Caco-2 (cell line): ENCODE results near the gene IREB2. TPM values are rescaled to one million over a fixed set of nuclear protein-coding genes. Genes with fewer than 3 reads are reported as not detected.

Experiments used
- BruUV-seq: library from RNA; stranded (reverse); fragments of 400-500 nt; replicated peaks from 2 replicates; lab custom pipeline; 2021; lab: Mats Ljungman, UMichigan
- CTCF ChIA-PET: fragments of 300-600 bp; sonication (Branson Sonifier 250); formaldehyde crosslinking; loops from one replicate; lab custom pipeline; 2022; ENCODE audit warnings: antibody characterized with exemption; lab: Charles Lee
- POLR2A ChIA-PET: fragments of 300-600 bp; sonication (Branson Sonifier 250); formaldehyde crosslinking; loops from one replicate; lab custom pipeline; 2022; ENCODE audit warnings: antibody characterized with exemption; lab: Charles Lee
- DNase-seq, 2 experiments: peaks; one replicate each; pipeline versions ENCODE4 v3.0.0 to v3.0.0-alpha.2; 2020 to 2022
- H3K27me3 ChIP-seq: replicated peaks from 2 replicates; pipeline ENCODE4 v1.6.0; 2011; ENCODE audit warnings: low read length; ENCODE audit not compliant: control insufficient read depth, insufficient read depth
- H3K36me3 ChIP-seq: 2 replicates; pipeline ENCODE4 v1.5.1; 2011; ENCODE audit warnings: low read length; ENCODE audit not compliant: control insufficient read depth, insufficient read depth
- H3K4me1 ChIP-seq: fragments of 250-450 bp; sonication (Bioruptor Pico); 2 replicates; pipeline ENCODE4 v1.5.1; 2020; ENCODE audit warnings: mild to moderate bottlenecking
- H3K4me3 ChIP-seq: 2 replicates; pipeline ENCODE4 v1.5.1; 2011; ENCODE audit warnings: low read depth, mild to moderate bottlenecking, control low read depth, low read length
- H3K9me3 ChIP-seq: fragments of 250-450 bp; sonication (Bioruptor Pico); 2 replicates; pipeline ENCODE4 v1.5.1; 2020; ENCODE audit warnings: mild to moderate bottlenecking, moderate library complexity
- H3K27ac Mint-ChIP-seq: one replicate; pipeline ENCODE4 v1.8.0; 2022; ENCODE audit warnings: mixed read lengths; ENCODE audit not compliant: unreplicated experiment
- H3K27me3 Mint-ChIP-seq: one replicate; pipeline ENCODE4 v1.8.0; 2022; ENCODE audit warnings: mixed read lengths; ENCODE audit not compliant: insufficient read depth, unreplicated experiment
- H3K36me3 Mint-ChIP-seq: one replicate; pipeline ENCODE4 v1.8.0; 2022; ENCODE audit warnings: mild to moderate bottlenecking, mixed read lengths; ENCODE audit not compliant: insufficient read depth, unreplicated experiment
- H3K4me1 Mint-ChIP-seq: one replicate; pipeline ENCODE4 v1.8.0; 2022; ENCODE audit warnings: low read depth, mixed read lengths; ENCODE audit not compliant: unreplicated experiment
- H3K4me3 Mint-ChIP-seq: one replicate; pipeline ENCODE4 v1.8.0; 2022; ENCODE audit warnings: mild to moderate bottlenecking, moderate library complexity, mixed read lengths; ENCODE audit not compliant: unreplicated experiment
- H3K9me3 Mint-ChIP-seq: one replicate; pipeline ENCODE4 v1.8.0; 2022; ENCODE audit warnings: mixed read lengths; ENCODE audit not compliant: unreplicated experiment
- CTCF ChIP-seq, 2 experiments: fragments of 200-600 bp in 1 of 2; IDR thresholded peaks; 1 replicate in 1 of 2; 2 replicates in 1 of 2; pipeline versions ENCODE4 v1.5.1 to v1.8.0; 2011 to 2022; ENCODE audit warnings: antibody characterized with exemption in 1 of 2, control low read depth in 1 of 2, inconsistent platforms in 1 of 2, low read depth in 1 of 2, low read length in 1 of 2, mild to moderate bottlenecking in 1 of 2, moderate library complexity in 1 of 2; ENCODE audit not compliant: insufficient read depth in 1 of 2, severe bottlenecking in 1 of 2, unreplicated experiment in 1 of 2
- intact Hi-C: fragments of 100-400 bp; cut with micrococcal nuclease; formaldehyde crosslinking; loops from one replicate; pipeline ENCODE4 v1.10.0; 2022; ENCODE audit not compliant: unreplicated experiment
- total RNA-seq: library from RNA; stranded (reverse); gene quantifications from 2 replicates; pipeline ENCODE4 v1.2.3, GENCODE V29; 2022

The IREB2 gene
- total RNA-seq, 1 experiment from 2014 or later = 77.6 TPM

- intact Hi-C loops = no loop called here
- H3K27me3 Mint-ChIP-seq = no peaks in the 10 kb centered on the region
- no peak for DNase-seq
- no peak overlapping the region for H3K4me3 Mint-ChIP-seq
- CTCF ChIA-PET = interaction anchor here (0.9 kb wide), 1 partner anchor 103 kb away, joined by 3 read pairs; no protein-coding TSS in a partner anchor
- H3K4me1 Mint-ChIP-seq = peaks cover 7% of the 10 kb centered on the region
- Histone ChIP-seq H3K36me3 (no peaks in the 10 kb centered on the region), H3K9me3 (no peaks in the 10 kb centered on the region), H3K4me1 (peaks cover 7% of the 10 kb centered on the region; the same call in 1 of the 2 replicates), H3K27me3 (no peaks in the 10 kb centered on the region), H3K4me3 (no peak overlapping the region)
- no peak overlapping the region for H3K27ac Mint-ChIP-seq
- POLR2A ChIA-PET = no interaction called here
- BruUV-seq = no TSS peak
- H3K36me3 Mint-ChIP-seq = no peaks in the 10 kb centered on the region
- TF ChIP-seq CTCF (IDR thresholded peaks at IDR 0.05; ENCODE audit: insufficient read depth in 1 of 2, low read depth in 1 of 2, low read length in 1 of 2, severe bottlenecking in 1 of 2, unreplicated experiment in 1 of 2) = no peak
- no peaks in the 10 kb centered on the region for H3K9me3 Mint-ChIP-seq
These were observed 19.3 kb upstream of the IREB2 start for GRCh38 chr15:78418686-78419085.

GRCh38 chr15:78419367-78419766 is 18.6 kb upstream of the IREB2 start:
- H3K4me1 ChIP-seq = peaks cover 7% of the 10 kb centered on the region; the same call in 1 of the 2 replicates
- no peak for DNase-seq
- no TSS peak for BruUV-seq
- Mint-ChIP-seq H3K27ac (no peak overlapping the region), H3K4me3 (no peak overlapping the region), H3K9me3 (no peaks in the 10 kb centered on the region), H3K36me3 (no peaks in the 10 kb centered on the region), H3K27me3 (peaks cover 3% of the 10 kb centered on the region), H3K4me1 (peaks cover 7% of the 10 kb centered on the region)
- H3K36me3 ChIP-seq = no peaks in the 10 kb centered on the region
- no peak overlapping the region for H3K4me3 ChIP-seq
- no peaks in the 10 kb centered on the region for H3K9me3 ChIP-seq
- ChIA-PET POLR2A (no interaction called here), CTCF (no interaction called here)
- no peaks in the 10 kb centered on the region for H3K27me3 ChIP-seq
- TF ChIP-seq CTCF (IDR thresholded peaks at IDR 0.05; ENCODE audit: insufficient read depth in 1 of 2, low read depth in 1 of 2, low read length in 1 of 2, severe bottlenecking in 1 of 2, unreplicated experiment in 1 of 2) = no peak
- intact Hi-C loops = no loop called here

GRCh38 chr15:78420220-78420619 is 17.8 kb upstream of the IREB2 start:
- H3K9me3 Mint-ChIP-seq = no peaks in the 10 kb centered on the region
- H3K4me1 ChIP-seq = peaks cover 7% of the 10 kb centered on the region; the same call in 1 of the 2 replicates
- H3K36me3 Mint-ChIP-seq = no peaks in the 10 kb centered on the region
- no peak for DNase-seq
- peaks cover 7% of the 10 kb centered on the region for H3K4me1 Mint-ChIP-seq
- no peak for TF ChIP-seq CTCF (IDR thresholded peaks at IDR 0.05; ENCODE audit: insufficient read depth in 1 of 2, low read depth in 1 of 2, low read length in 1 of 2, severe bottlenecking in 1 of 2, unreplicated experiment in 1 of 2)
- no peak overlapping the region for H3K4me3 ChIP-seq
- no peaks in the 10 kb centered on the region for H3K27me3 ChIP-seq
- no TSS peak for BruUV-seq
- ChIA-PET CTCF (interaction anchor here (1.2 kb wide), 1 partner anchor 112 kb away, joined by 4 read pairs; no protein-coding TSS in a partner anchor), POLR2A (no interaction called here)
- H3K27me3 Mint-ChIP-seq = peaks cover 4% of the 10 kb centered on the region
- no peaks in the 10 kb centered on the region for H3K9me3 ChIP-seq
- H3K4me3 Mint-ChIP-seq = no peak overlapping the region
- intact Hi-C loops = no loop called here
- H3K27ac Mint-ChIP-seq = no peak overlapping the region
- no peaks in the 10 kb centered on the region for H3K36me3 ChIP-seq
